ENCODE data around the gene CCDC186. TPM values are rescaled to one million over a fixed set of nuclear protein-coding genes. Genes with fewer than 3 reads are reported as not detected.
A peak's percentile ranks its signal among the peaks of the same experiment; 100 is the strongest.

The CCDC186 gene
- total and polyA plus RNA-seq, 2 of the 13 experiments (the other 11 are each of a cell fraction or from before 2014, with no cell fraction given): 4.2 to 11.8 TPM

DNA sequence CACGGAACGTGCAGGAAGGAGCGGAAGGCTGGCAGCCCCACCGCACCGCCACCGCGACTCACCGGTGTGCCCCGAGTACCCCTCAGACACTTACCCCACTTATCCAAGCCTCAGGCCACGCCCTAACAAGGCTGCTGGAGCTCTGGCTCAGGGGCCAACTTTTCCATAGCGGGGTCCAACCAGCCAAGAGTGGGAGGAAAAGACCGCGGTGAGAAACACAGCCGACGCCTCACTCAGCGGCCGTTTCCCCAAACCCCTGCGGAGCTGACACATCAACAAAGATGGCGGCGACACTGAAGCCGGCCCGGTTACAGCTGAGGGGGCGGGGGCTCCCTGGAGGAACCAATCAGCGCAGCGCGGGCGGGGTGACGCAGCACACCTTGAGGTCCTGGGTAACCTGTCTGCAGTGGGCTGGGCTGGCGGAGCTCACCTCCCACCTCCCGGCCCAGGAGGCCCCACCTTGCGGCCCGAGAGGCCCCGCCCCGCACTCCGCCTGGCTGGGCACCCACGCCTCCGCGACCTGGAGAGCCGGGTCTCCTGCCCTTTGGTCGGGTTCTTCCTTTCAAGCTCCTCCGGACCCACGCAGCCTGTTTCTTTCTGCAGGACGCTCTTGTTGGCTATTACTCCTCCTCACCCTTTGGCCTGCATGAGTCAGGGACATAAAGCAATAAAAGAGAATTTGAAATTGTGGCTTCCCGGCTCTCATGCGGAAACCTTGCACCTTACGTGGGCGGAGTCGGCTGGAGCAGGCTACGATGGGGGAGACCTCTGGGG is at the start of gene CCDC186 (continued):
- 0 out of 2 replicates have a peak, but pooled peaks have one; percentile 65 for TF ChIP-seq ZNF329 (CRISPR knock-in tag; IDR thresholded peaks at IDR 0.05; ENCODE audit: low read depth)
- TF ChIP-seq ZNF770 (CRISPR knock-in tag; IDR thresholded peaks at IDR 0.05): peak; percentile 47; the same call in 1 of the 2 replicates
- TF ChIP-seq PRPF4 (IDR thresholded peaks at IDR 0.05; ENCODE audit: low read depth, low read length, poor library complexity, severe bottlenecking): no peak
- TF ChIP-seq MATR3 (CRISPR knock-in tag; IDR thresholded peaks at IDR 0.05): no peak
- TF ChIP-seq, protein P1, sequence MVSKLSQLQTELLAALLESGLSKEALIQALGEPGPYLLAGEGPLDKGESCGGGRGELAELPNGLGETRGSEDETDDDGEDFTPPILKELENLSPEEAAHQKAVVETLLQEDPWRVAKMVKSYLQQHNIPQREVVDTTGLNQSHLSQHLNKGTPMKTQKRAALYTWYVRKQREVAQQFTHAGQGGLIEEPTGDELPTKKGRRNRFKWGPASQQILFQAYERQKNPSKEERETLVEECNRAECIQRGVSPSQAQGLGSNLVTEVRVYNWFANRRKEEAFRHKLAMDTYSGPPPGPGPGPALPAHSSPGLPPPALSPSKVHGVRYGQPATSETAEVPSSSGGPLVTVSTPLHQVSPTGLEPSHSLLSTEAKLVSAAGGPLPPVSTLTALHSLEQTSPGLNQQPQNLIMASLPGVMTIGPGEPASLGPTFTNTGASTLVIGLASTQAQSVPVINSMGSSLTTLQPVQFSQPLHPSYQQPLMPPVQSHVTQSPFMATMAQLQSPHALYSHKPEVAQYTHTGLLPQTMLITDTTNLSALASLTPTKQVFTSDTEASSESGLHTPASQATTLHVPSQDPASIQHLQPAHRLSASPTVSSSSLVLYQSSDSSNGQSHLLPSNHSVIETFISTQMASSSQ (IDR thresholded peaks at IDR 0.05; ENCODE audit: low read depth): no peak
- TF ChIP-seq, protein P1 (CRISPR knock-in tag; IDR thresholded peaks at IDR 0.05; ENCODE audit: borderline replicate concordance): no peak
- no peak for TF ChIP-seq MLX (CRISPR knock-in tag; IDR thresholded peaks at IDR 0.05)
- TF ChIP-seq, protein P2, sequence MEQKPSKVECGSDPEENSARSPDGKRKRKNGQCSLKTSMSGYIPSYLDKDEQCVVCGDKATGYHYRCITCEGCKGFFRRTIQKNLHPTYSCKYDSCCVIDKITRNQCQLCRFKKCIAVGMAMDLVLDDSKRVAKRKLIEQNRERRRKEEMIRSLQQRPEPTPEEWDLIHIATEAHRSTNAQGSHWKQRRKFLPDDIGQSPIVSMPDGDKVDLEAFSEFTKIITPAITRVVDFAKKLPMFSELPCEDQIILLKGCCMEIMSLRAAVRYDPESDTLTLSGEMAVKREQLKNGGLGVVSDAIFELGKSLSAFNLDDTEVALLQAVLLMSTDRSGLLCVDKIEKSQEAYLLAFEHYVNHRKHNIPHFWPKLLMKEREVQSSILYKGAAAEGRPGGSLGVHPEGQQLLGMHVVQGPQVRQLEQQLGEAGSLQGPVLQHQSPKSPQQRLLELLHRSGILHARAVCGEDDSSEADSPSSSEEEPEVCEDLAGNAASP (CRISPR knock-in tag; IDR thresholded peaks at IDR 0.05; ENCODE audit: borderline replicate concordance): 0 out of 2 replicates have a peak, but pooled peaks have one; percentile 19
- TF ChIP-seq, protein P3, sequence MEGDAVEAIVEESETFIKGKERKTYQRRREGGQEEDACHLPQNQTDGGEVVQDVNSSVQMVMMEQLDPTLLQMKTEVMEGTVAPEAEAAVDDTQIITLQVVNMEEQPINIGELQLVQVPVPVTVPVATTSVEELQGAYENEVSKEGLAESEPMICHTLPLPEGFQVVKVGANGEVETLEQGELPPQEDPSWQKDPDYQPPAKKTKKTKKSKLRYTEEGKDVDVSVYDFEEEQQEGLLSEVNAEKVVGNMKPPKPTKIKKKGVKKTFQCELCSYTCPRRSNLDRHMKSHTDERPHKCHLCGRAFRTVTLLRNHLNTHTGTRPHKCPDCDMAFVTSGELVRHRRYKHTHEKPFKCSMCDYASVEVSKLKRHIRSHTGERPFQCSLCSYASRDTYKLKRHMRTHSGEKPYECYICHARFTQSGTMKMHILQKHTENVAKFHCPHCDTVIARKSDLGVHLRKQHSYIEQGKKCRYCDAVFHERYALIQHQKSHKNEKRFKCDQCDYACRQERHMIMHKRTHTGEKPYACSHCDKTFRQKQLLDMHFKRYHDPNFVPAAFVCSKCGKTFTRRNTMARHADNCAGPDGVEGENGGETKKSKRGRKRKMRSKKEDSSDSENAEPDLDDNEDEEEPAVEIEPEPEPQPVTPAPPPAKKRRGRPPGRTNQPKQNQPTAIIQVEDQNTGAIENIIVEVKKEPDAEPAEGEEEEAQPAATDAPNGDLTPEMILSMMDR (CRISPR knock-in tag; IDR thresholded peaks at IDR 0.05): no peak
- TF ChIP-seq, protein P4, sequence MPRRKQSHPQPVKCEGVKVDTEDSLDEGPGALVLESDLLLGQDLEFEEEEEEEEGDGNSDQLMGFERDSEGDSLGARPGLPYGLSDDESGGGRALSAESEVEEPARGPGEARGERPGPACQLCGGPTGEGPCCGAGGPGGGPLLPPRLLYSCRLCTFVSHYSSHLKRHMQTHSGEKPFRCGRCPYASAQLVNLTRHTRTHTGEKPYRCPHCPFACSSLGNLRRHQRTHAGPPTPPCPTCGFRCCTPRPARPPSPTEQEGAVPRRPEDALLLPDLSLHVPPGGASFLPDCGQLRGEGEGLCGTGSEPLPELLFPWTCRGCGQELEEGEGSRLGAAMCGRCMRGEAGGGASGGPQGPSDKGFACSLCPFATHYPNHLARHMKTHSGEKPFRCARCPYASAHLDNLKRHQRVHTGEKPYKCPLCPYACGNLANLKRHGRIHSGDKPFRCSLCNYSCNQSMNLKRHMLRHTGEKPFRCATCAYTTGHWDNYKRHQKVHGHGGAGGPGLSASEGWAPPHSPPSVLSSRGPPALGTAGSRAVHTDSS (CRISPR knock-in tag; conservative IDR thresholded peaks at IDR 0.05): no peak
- peak; percentile 33; the same call in 1 of the 2 replicates for TF ChIP-seq NR2C2 (CRISPR knock-in tag; IDR thresholded peaks at IDR 0.05; ENCODE audit: borderline replicate concordance)
- TF ChIP-seq CHD2 (IDR thresholded peaks at IDR 0.05; ENCODE audit: low read depth, low read length): no peak
- TF ChIP-seq ESRRA (CRISPR knock-in tag; IDR thresholded peaks at IDR 0.05; ENCODE audit: low read depth): peak; percentile 31; the same call in 1 of the 2 replicates
- TF ChIP-seq, protein P5, sequence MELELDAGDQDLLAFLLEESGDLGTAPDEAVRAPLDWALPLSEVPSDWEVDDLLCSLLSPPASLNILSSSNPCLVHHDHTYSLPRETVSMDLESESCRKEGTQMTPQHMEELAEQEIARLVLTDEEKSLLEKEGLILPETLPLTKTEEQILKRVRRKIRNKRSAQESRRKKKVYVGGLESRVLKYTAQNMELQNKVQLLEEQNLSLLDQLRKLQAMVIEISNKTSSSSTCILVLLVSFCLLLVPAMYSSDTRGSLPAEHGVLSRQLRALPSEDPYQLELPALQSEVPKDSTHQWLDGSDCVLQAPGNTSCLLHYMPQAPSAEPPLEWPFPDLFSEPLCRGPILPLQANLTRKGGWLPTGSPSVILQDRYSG (CRISPR knock-in tag; IDR thresholded peaks at IDR 0.05): no peak

Data from HepG2 (cell line).